WTC11 (cell line): ENCODE measurements around the gene R3HCC1L. TPM values are rescaled to one million over a fixed set of nuclear protein-coding genes. Genes with fewer than 3 reads are reported as not detected.
A peak's percentile ranks its signal among the peaks of the same experiment; 100 is the strongest.

Experiments used
- ATAC-seq: fragments of 200-7000 bp; cut with Tn5 transposase; 2 replicates; pipeline ENCODE4 v1.10.0; 2021; ENCODE audit warnings: mild to moderate bottlenecking, moderate library complexity
- CTCF ChIA-PET: fragments of 300-600 bp; sonication (Branson Sonifier 250); formaldehyde crosslinking; loops from one replicate; lab custom pipeline; 2021; ENCODE audit warnings: antibody characterized with exemption; lab: Charles Lee
- POLR2A ChIA-PET: fragments of 350-600 bp; sonication (Branson Sonifier 250); formaldehyde crosslinking; loops from one replicate; lab custom pipeline; 2021; ENCODE audit warnings: antibody characterized with exemption; lab: Charles Lee
- DNase-seq: peaks from one replicate; pipeline ENCODE4 v3.0.0; 2021; ENCODE audit warnings: low spot score
- H3K27ac Mint-ChIP-seq: 2 replicates; pipeline ENCODE4 v1.8.0; 2021; ENCODE audit warnings: mixed read lengths
- H3K27me3 Mint-ChIP-seq: 2 replicates; pipeline ENCODE4 v1.8.0; 2021; ENCODE audit warnings: low read depth, mild to moderate bottlenecking, moderate library complexity, mixed read lengths
- H3K36me3 Mint-ChIP-seq: 2 replicates; pipeline ENCODE4 v1.8.0; 2021; ENCODE audit warnings: mixed read lengths
- H3K4me1 Mint-ChIP-seq: 2 replicates; pipeline ENCODE4 v1.8.0; 2022; ENCODE audit warnings: mixed read lengths
- H3K4me3 Mint-ChIP-seq: 2 replicates; pipeline ENCODE4 v1.8.0; 2021; ENCODE audit warnings: mild to moderate bottlenecking, moderate library complexity, mixed read lengths
- H3K9me3 Mint-ChIP-seq: 2 replicates; pipeline ENCODE4 v1.8.0; 2021; ENCODE audit warnings: mixed read lengths
- FOXP4 ChIP-seq: sonication (generic); formaldehyde crosslinking; IDR thresholded peaks from 2 replicates; pipeline ENCODE4 v1.8.0; 2022; ENCODE audit warnings: mild to moderate bottlenecking, missing genetic modification reagents
- IRF2 ChIP-seq: sonication (generic); formaldehyde crosslinking; IDR thresholded peaks from 2 replicates; pipeline ENCODE4 v1.8.0; 2022; ENCODE audit warnings: low read depth, missing genetic modification reagents, borderline replicate concordance
- NFYB ChIP-seq: sonication (generic); formaldehyde crosslinking; conservative IDR thresholded peaks from 2 replicates; pipeline ENCODE4 v1.8.0; 2022; ENCODE audit warnings: low read depth, missing genetic modification reagents
- NR1H2 ChIP-seq: sonication (generic); formaldehyde crosslinking; IDR thresholded peaks from 2 replicates; pipeline ENCODE4 v1.9.0; 2021; ENCODE audit warnings: mild to moderate bottlenecking, moderate library complexity, missing genetic modification reagents
- TCF7 ChIP-seq: sonication (generic); formaldehyde crosslinking; IDR thresholded peaks from 2 replicates; pipeline ENCODE4 v1.8.0; 2022; ENCODE audit warnings: mild to moderate bottlenecking, low read depth, missing genetic modification reagents, moderate library complexity
- ZNF138 ChIP-seq: sonication (generic); formaldehyde crosslinking; conservative IDR thresholded peaks from 2 replicates; pipeline ENCODE4 v1.8.1; 2022; ENCODE audit warnings: mild to moderate bottlenecking, moderate library complexity, missing genetic modification reagents
- ZNF263 ChIP-seq: sonication (generic); formaldehyde crosslinking; IDR thresholded peaks from 2 replicates; pipeline ENCODE4 v1.8.1; 2022; ENCODE audit warnings: low read depth, mild to moderate bottlenecking, moderate library complexity, missing genetic modification reagents
- ZSCAN18 ChIP-seq: fragments of 250-450 bp; sonication (Bioruptor Pico); IDR thresholded peaks from 2 replicates; pipeline ENCODE4 v2.1.2; 2022; ENCODE audit warnings: mild to moderate bottlenecking, moderate library complexity
- total RNA-seq: library from RNA; stranded (reverse); gene quantifications from 3 replicates; pipeline ENCODE4 v1.2.3, GENCODE V29; 2021
- TF ChIP-seq, protein P1 (sequence below): sonication (generic); formaldehyde crosslinking; IDR thresholded peaks from 2 replicates; pipeline ENCODE4 v1.8.1; 2023; ENCODE audit warnings: mild to moderate bottlenecking, moderate library complexity, missing genetic modification reagents
- TF ChIP-seq, protein P2 (sequence below): sonication (generic); formaldehyde crosslinking; IDR thresholded peaks from 2 replicates; pipeline ENCODE4 v1.8.1; 2023; ENCODE audit warnings: mild to moderate bottlenecking, missing genetic modification reagents
- TF ChIP-seq, protein P3 (sequence below): sonication (generic); formaldehyde crosslinking; IDR thresholded peaks from 2 replicates; pipeline ENCODE4 v1.8.1; 2023; ENCODE audit warnings: mild to moderate bottlenecking, missing genetic modification reagents, moderate library complexity
- TF ChIP-seq, protein P4 (sequence below): sonication (generic); formaldehyde crosslinking; IDR thresholded peaks from 2 replicates; pipeline ENCODE4 v1.8.1; 2023; ENCODE audit warnings: mild to moderate bottlenecking, missing genetic modification reagents, moderate library complexity
- TF ChIP-seq, protein P5 (sequence below): sonication (generic); formaldehyde crosslinking; IDR thresholded peaks from 2 replicates; pipeline ENCODE4 v1.8.1; 2023; ENCODE audit warnings: mild to moderate bottlenecking, missing genetic modification reagents
- TF ChIP-seq, protein P6 (sequence below): sonication (generic); formaldehyde crosslinking; IDR thresholded peaks from 2 replicates; pipeline ENCODE4 v1.8.0; 2022; ENCODE audit warnings: mild to moderate bottlenecking, missing genetic modification reagents
- TF ChIP-seq, protein P7 (sequence below): sonication (generic); formaldehyde crosslinking; IDR thresholded peaks from 2 replicates; pipeline ENCODE4 v1.8.0; 2023; ENCODE audit warnings: missing genetic modification reagents
- TF ChIP-seq, protein P8 (sequence below): sonication (generic); formaldehyde crosslinking; IDR thresholded peaks from 2 replicates; pipeline ENCODE4 v1.8.0; 2023; ENCODE audit warnings: mild to moderate bottlenecking, missing genetic modification reagents

Gene R3HCC1L
- total RNA-seq, 1 experiment from 2014 or later = 14.7 TPM

- H3K36me3 Mint-ChIP-seq = peaks cover 18% of the 10 kb centered on the region
- no peak for ATAC-seq
- H3K9me3 Mint-ChIP-seq = peaks cover 27% of the 10 kb centered on the region
- CTCF ChIA-PET = interaction anchor here (0.6 to 1.7 kb wide), 7 partner anchors 37 to 1326 kb away, joined by 3 to 17 read pairs (median 4); no protein-coding TSS in a partner anchor
- peak overlapping the region; percentile 92 for H3K4me3 Mint-ChIP-seq
- TF ChIP-seq, protein P1, sequence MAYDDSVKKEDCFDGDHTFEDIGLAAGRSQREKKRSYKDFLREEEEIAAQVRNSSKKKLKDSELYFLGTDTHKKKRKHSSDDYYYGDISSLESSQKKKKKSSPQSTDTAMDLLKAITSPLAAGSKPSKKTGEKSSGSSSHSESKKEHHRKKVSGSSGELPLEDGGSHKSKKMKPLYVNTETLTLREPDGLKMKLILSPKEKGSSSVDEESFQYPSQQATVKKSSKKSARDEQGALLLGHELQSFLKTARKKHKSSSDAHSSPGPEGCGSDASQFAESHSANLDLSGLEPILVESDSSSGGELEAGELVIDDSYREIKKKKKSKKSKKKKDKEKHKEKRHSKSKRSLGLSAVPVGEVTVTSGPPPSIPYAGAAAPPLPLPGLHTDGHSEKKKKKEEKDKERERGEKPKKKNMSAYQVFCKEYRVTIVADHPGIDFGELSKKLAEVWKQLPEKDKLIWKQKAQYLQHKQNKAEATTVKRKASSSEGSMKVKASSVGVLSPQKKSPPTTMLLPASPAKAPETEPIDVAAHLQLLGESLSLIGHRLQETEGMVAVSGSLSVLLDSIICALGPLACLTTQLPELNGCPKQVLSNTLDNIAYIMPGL (CRISPR knock-in tag) = no peak
- TF ChIP-seq, protein P2, sequence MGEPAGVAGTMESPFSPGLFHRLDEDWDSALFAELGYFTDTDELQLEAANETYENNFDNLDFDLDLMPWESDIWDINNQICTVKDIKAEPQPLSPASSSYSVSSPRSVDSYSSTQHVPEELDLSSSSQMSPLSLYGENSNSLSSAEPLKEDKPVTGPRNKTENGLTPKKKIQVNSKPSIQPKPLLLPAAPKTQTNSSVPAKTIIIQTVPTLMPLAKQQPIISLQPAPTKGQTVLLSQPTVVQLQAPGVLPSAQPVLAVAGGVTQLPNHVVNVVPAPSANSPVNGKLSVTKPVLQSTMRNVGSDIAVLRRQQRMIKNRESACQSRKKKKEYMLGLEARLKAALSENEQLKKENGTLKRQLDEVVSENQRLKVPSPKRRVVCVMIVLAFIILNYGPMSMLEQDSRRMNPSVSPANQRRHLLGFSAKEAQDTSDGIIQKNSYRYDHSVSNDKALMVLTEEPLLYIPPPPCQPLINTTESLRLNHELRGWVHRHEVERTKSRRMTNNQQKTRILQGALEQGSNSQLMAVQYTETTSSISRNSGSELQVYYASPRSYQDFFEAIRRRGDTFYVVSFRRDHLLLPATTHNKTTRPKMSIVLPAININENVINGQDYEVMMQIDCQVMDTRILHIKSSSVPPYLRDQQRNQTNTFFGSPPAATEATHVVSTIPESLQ (CRISPR knock-in tag) = no peak
- TF ChIP-seq, protein P3, sequence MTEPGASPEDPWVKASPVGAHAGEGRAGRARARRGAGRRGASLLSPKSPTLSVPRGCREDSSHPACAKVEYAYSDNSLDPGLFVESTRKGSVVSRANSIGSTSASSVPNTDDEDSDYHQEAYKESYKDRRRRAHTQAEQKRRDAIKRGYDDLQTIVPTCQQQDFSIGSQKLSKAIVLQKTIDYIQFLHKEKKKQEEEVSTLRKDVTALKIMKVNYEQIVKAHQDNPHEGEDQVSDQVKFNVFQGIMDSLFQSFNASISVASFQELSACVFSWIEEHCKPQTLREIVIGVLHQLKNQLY = no peak
- TF ChIP-seq ZSCAN18 (no peak), FOXP4 (CRISPR knock-in tag) (no peak), ZNF263 (CRISPR knock-in tag) (no peak), IRF2 (CRISPR knock-in tag) (no peak), TCF7 (no peak), NR1H2 (CRISPR knock-in tag) (no peak)
- TF ChIP-seq, protein P4, sequence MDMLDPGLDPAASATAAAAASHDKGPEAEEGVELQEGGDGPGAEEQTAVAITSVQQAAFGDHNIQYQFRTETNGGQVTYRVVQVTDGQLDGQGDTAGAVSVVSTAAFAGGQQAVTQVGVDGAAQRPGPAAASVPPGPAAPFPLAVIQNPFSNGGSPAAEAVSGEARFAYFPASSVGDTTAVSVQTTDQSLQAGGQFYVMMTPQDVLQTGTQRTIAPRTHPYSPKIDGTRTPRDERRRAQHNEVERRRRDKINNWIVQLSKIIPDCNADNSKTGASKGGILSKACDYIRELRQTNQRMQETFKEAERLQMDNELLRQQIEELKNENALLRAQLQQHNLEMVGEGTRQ (CRISPR knock-in tag) = no peak
- TF ChIP-seq, protein P5, sequence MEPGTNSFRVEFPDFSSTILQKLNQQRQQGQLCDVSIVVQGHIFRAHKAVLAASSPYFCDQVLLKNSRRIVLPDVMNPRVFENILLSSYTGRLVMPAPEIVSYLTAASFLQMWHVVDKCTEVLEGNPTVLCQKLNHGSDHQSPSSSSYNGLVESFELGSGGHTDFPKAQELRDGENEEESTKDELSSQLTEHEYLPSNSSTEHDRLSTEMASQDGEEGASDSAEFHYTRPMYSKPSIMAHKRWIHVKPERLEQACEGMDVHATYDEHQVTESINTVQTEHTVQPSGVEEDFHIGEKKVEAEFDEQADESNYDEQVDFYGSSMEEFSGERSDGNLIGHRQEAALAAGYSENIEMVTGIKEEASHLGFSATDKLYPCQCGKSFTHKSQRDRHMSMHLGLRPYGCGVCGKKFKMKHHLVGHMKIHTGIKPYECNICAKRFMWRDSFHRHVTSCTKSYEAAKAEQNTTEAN (CRISPR knock-in tag) = no peak
- TF ChIP-seq, all 79 proteins: peak for 0
- DNase-seq = no peak
- no peaks in the 10 kb centered on the region for H3K27me3 Mint-ChIP-seq
- H3K27ac Mint-ChIP-seq = peak overlapping the region; percentile 22
- peaks cover 31% of the 10 kb centered on the region for H3K4me1 Mint-ChIP-seq
- POLR2A ChIA-PET = interaction anchor here (0.9 to 1.2 kb wide), 4 partner anchors 8 to 115 kb away, joined by 3 read pairs; no protein-coding TSS in a partner anchor
Observed at GRCh38 chr10:98134117-98134430, 383 bp upstream of the R3HCC1L start.

GRCh38 chr10:98135222-98135899 is 904 bp downstream of the R3HCC1L start:
- ChIA-PET CTCF (interaction anchor here (1.2 to 1.5 kb wide), 3 partner anchors 36 to 174 kb away, joined by 5 to 17 read pairs (median 8); no protein-coding TSS in a partner anchor), POLR2A (interaction anchor here (1.2 kb wide), 1 partner anchor 12 kb away, joined by 3 read pairs; no protein-coding TSS in a partner anchor)
- Mint-ChIP-seq H3K36me3 (peaks cover 18% of the 10 kb centered on the region), H3K4me3 (peak overlapping the region; percentile 92), H3K4me1 (peaks cover 35% of the 10 kb centered on the region), H3K27me3 (no peaks in the 10 kb centered on the region), H3K27ac (peak overlapping the region; percentile 74), H3K9me3 (peaks cover 27% of the 10 kb centered on the region)
- no peak for ATAC-seq
- no peak for DNase-seq
- no peak for TF ChIP-seq ZNF138 (CRISPR knock-in tag)
- no peak for TF ChIP-seq IRF2 (CRISPR knock-in tag)
- TF ChIP-seq, protein P6, sequence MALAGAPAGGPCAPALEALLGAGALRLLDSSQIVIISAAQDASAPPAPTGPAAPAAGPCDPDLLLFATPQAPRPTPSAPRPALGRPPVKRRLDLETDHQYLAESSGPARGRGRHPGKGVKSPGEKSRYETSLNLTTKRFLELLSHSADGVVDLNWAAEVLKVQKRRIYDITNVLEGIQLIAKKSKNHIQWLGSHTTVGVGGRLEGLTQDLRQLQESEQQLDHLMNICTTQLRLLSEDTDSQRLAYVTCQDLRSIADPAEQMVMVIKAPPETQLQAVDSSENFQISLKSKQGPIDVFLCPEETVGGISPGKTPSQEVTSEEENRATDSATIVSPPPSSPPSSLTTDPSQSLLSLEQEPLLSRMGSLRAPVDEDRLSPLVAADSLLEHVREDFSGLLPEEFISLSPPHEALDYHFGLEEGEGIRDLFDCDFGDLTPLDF = no peak
- TF ChIP-seq, protein P7, sequence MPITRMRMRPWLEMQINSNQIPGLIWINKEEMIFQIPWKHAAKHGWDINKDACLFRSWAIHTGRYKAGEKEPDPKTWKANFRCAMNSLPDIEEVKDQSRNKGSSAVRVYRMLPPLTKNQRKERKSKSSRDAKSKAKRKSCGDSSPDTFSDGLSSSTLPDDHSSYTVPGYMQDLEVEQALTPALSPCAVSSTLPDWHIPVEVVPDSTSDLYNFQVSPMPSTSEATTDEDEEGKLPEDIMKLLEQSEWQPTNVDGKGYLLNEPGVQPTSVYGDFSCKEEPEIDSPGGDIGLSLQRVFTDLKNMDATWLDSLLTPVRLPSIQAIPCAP (CRISPR knock-in tag) = no peak
- no peak for TF ChIP-seq NFYB
- TF ChIP-seq, protein P8, sequence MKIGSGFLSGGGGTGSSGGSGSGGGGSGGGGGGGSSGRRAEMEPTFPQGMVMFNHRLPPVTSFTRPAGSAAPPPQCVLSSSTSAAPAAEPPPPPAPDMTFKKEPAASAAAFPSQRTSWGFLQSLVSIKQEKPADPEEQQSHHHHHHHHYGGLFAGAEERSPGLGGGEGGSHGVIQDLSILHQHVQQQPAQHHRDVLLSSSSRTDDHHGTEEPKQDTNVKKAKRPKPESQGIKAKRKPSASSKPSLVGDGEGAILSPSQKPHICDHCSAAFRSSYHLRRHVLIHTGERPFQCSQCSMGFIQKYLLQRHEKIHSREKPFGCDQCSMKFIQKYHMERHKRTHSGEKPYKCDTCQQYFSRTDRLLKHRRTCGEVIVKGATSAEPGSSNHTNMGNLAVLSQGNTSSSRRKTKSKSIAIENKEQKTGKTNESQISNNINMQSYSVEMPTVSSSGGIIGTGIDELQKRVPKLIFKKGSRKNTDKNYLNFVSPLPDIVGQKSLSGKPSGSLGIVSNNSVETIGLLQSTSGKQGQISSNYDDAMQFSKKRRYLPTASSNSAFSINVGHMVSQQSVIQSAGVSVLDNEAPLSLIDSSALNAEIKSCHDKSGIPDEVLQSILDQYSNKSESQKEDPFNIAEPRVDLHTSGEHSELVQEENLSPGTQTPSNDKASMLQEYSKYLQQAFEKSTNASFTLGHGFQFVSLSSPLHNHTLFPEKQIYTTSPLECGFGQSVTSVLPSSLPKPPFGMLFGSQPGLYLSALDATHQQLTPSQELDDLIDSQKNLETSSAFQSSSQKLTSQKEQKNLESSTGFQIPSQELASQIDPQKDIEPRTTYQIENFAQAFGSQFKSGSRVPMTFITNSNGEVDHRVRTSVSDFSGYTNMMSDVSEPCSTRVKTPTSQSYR (CRISPR knock-in tag) = no peak
